A549 (cell line): ENCODE data around the gene TMEM135. TPM values are rescaled to one million over a fixed set of nuclear protein-coding genes. Genes with fewer than 3 reads are reported as not detected.

Experiments used
- ATAC-seq, 2 experiments: fragments of 200-7000 bp in 1 of 2; fragments of >200 bp in 1 of 2; cut with Nextera tagmentation in 1 of 2; cut with Tn5 transposase in 1 of 2; 3 replicates each; pipeline versions ENCODE4 v1.8.0 to v1.9.1; 2018 to 2020; ENCODE audit warnings: mild to moderate bottlenecking in 1 of 2, moderate library complexity in 1 of 2
- CTCF ChIA-PET: fragments of 300-600 bp; sonication (Branson Sonifier 250); formaldehyde crosslinking; extraction: SDS; loops from one replicate; lab custom pipeline; 2021; ENCODE audit warnings: antibody characterized with exemption, inconsistent platforms; lab: Yijun Ruan, JAX
- POLR2A ChIA-PET: fragments of 350-600 bp; formaldehyde crosslinking; extraction: SDS; loops from one replicate; lab custom pipeline; 2021; ENCODE audit warnings: antibody characterized with exemption, inconsistent platforms; lab: Yijun Ruan, JAX
- DNase-seq, 2 experiments: peaks; one replicate each; pipeline versions ENCODE4 v3.0.0 to v3.0.0-alpha.2; 2011 to 2016; ENCODE audit warnings: low read depth in 1 of 2, low spot score in 1 of 2
- FAIRE-seq: peaks from 2 replicates; lab custom pipeline; 2011; peaks lifted over from hg19 to GRCh38; lab: Jason Lieb, UNC
- H3K27ac ChIP-seq, 2 experiments: fragments of >200 bp; sonication (Bioruptor Twin); formaldehyde crosslinking; 3 replicates each; pipeline ENCODE4 v1.5.1; 2016 to 2017
- H3K4me1 ChIP-seq: fragments of >200 bp; sonication (Bioruptor Twin); formaldehyde crosslinking; 3 replicates; pipeline ENCODE4 v1.6.1; 2016
- H3K4me2 ChIP-seq: fragments of >200 bp; sonication (Bioruptor Twin); formaldehyde crosslinking; 3 replicates; pipeline ENCODE4 v1.6.1; 2016
- H3K4me3 ChIP-seq: fragments of >200 bp; sonication (Bioruptor Twin); formaldehyde crosslinking; 3 replicates; pipeline ENCODE4 v1.5.1; 2016
- H3K9me3 ChIP-seq: fragments of >200 bp; sonication (Bioruptor Twin); formaldehyde crosslinking; 3 replicates; pipeline ENCODE4 v1.6.1; 2016
- CBX2 ChIP-seq: fragments of 200-600 bp; sonication (generic); IDR thresholded peaks from 2 replicates; pipeline ENCODE4 v1.6.1; 2016; ENCODE audit warnings: low read depth, mild to moderate bottlenecking, borderline replicate concordance
- CHD2 ChIP-seq: fragments of 150-350 bp; IDR thresholded peaks from 2 replicates; pipeline ENCODE4 v1.6.1; 2014; ENCODE audit warnings: low read length; ENCODE audit not compliant: partially characterized antibody
- FOSL2 ChIP-seq, 2 experiments: fragments of 450-650 bp in 1 of 2; fragments of >200 bp in 1 of 2; sonication (Bioruptor Twin) in 1 of 2; formaldehyde crosslinking; IDR thresholded peaks; 2 replicates each; pipeline versions ENCODE4 v1.5.0 to v1.6.1; 2016 to 2020; ENCODE audit warnings: mild to moderate bottlenecking in 1 of 2, moderate library complexity in 1 of 2
- GATA3 ChIP-seq: IDR thresholded peaks from 2 replicates; pipeline ENCODE4 v1.6.1; 2012; ENCODE audit warnings: borderline replicate concordance
- HDAC2 ChIP-seq: fragments of 200-600 bp; sonication (generic); IDR thresholded peaks from 2 replicates; pipeline ENCODE4 v1.6.1; 2016
- HEYL ChIP-seq: fragments of 250-450 bp; sonication (Bioruptor Pico); IDR thresholded peaks from 2 replicates; pipeline ENCODE4 v1.8.0; 2021; ENCODE audit warnings: mild to moderate bottlenecking, moderate library complexity
- HOXB13 ChIP-seq: fragments of 250-450 bp; sonication (Bioruptor Pico); IDR thresholded peaks from 2 replicates; pipeline ENCODE4 v1.5.0; 2020; ENCODE audit warnings: low read depth, mild to moderate bottlenecking, moderate library complexity
- HOXB5 ChIP-seq: fragments of 250-450 bp; sonication (Bioruptor Pico); IDR thresholded peaks from 2 replicates; pipeline ENCODE4 v1.5.0; 2020; ENCODE audit warnings: mild to moderate bottlenecking, moderate library complexity
- JUN ChIP-seq, 2 experiments: fragments of >200 bp; sonication (Bioruptor Twin); formaldehyde crosslinking; IDR thresholded peaks; 2 replicates in 1 of 2; 3 replicates in 1 of 2; pipeline ENCODE4 v1.6.1; 2016 to 2017
- JUNB ChIP-seq: fragments of >200 bp; sonication (Bioruptor Twin); formaldehyde crosslinking; IDR thresholded peaks from 2 replicates; pipeline ENCODE4 v1.6.1; 2016
- KDM1A ChIP-seq: fragments of 200-600 bp; sonication (generic); IDR thresholded peaks from 2 replicates; pipeline ENCODE4 v1.6.1; 2016; ENCODE audit warnings: low read depth, mild to moderate bottlenecking
- MAFK ChIP-seq: fragments of 450-650 bp; IDR thresholded peaks from 2 replicates; pipeline ENCODE4 v1.6.1; 2014; ENCODE audit not compliant: partially characterized antibody
- MYC ChIP-seq: IDR thresholded peaks from 2 replicates; pipeline ENCODE4 v1.6.1; 2012; ENCODE audit warnings: mild to moderate bottlenecking, inconsistent platforms, low read length, improper control_type of control experiment, borderline replicate concordance
- NFE2L2 ChIP-seq: fragments of 150-350 bp; conservative IDR thresholded peaks from 2 replicates; pipeline ENCODE4 v1.6.1; 2014; ENCODE audit warnings: low read length
- NR3C1 ChIP-seq: fragments of >200 bp; sonication (Bioruptor Twin); formaldehyde crosslinking; IDR thresholded peaks from 3 replicates; pipeline ENCODE4 v1.6.1; 2017
- POLR2A ChIP-seq: IDR thresholded peaks from 2 replicates; pipeline ENCODE4 v1.6.1; 2012; ENCODE audit warnings: mild to moderate bottlenecking, low read length
- POLR2AphosphoS2 ChIP-seq: conservative IDR thresholded peaks from 2 replicates; pipeline ENCODE4 v1.6.1; 2012; ENCODE audit warnings: low read length, improper control_type of control experiment, inconsistent platforms
- RAD21 ChIP-seq, 2 experiments: fragments of >200 bp in 1 of 2; sonication (Bioruptor Twin) in 1 of 2; formaldehyde crosslinking in 1 of 2; IDR thresholded peaks in 1 of 2; conservative IDR thresholded peaks in 1 of 2; 2 replicates in 1 of 2; 3 replicates in 1 of 2; pipeline ENCODE4 v1.6.1; 2012 to 2018; ENCODE audit warnings: inconsistent platforms in 1 of 2
- RCOR1 ChIP-seq: fragments of 150-350 bp; IDR thresholded peaks from 2 replicates; pipeline ENCODE4 v1.6.1; 2014; ENCODE audit warnings: antibody characterized with exemption, low read length, low read depth
- RFX5 ChIP-seq: fragments of 450-650 bp; IDR thresholded peaks from 2 replicates; pipeline ENCODE4 v1.7.1; 2014; ENCODE audit warnings: antibody characterized with exemption, mild to moderate bottlenecking, moderate library complexity
- SMC3 ChIP-seq: fragments of >200 bp; sonication (Bioruptor Twin); formaldehyde crosslinking; IDR thresholded peaks from 3 replicates; pipeline ENCODE4 v1.6.1; 2018; ENCODE audit warnings: inconsistent platforms
- SREBF2 ChIP-seq: fragments of 450-650 bp; IDR thresholded peaks from 2 replicates; pipeline ENCODE4 v1.6.1; 2014; ENCODE audit warnings: mild to moderate bottlenecking, moderate library complexity
- TFCP2L1 ChIP-seq: fragments of 250-450 bp; sonication (Bioruptor Pico); IDR thresholded peaks from 2 replicates; pipeline ENCODE4 v1.5.0; 2021; ENCODE audit warnings: mild to moderate bottlenecking
- TP53 ChIP-seq: fragments of 250-450 bp; sonication (Bioruptor Pico); IDR thresholded peaks from 2 replicates; pipeline ENCODE4 v1.5.0; 2021; ENCODE audit warnings: mild to moderate bottlenecking, moderate library complexity
- ZFP36 ChIP-seq: fragments of 450-650 bp; IDR thresholded peaks from 2 replicates; pipeline ENCODE4 v1.6.1; 2014; ENCODE audit warnings: borderline replicate concordance; ENCODE audit not compliant: partially characterized antibody
- ZSCAN20 ChIP-seq: fragments of 250-450 bp; sonication (Bioruptor Pico); IDR thresholded peaks from 2 replicates; pipeline ENCODE4 v1.8.0; 2022; ENCODE audit warnings: mild to moderate bottlenecking, moderate library complexity
- WGBS: methylation state at CpG from one replicate; pipeline ENCODE4 v1.1.6; 2017; ENCODE audit errors: missing lambda C conversion rate; 5-methylcytosine and 5-hydroxymethylcytosine counted together
- polyA plus RNA-seq, 4 experiments: library from polyadenylated mRNA; depleted of rRNA in 3 of 4; stranded (reverse); fragments of >200 nt; fragmentation: RNase III in 1 of 4; extraction: RNeasy Plus Mini Kit Qiagen cat#74134 plus additional on column Dnase treatment in 1 of 4; gene quantifications; 2 replicates in 3 of 4; 3 replicates in 1 of 4; pipeline ENCODE4 v1.2.3, GENCODE V29; 2011 to 2017
- TF ChIP-seq, protein P1 (sequence below): IDR thresholded peaks from 2 replicates; pipeline ENCODE4 v1.6.1; 2012
- TF ChIP-seq, protein P2 (sequence below): IDR thresholded peaks from 2 replicates; pipeline ENCODE4 v1.6.1; 2012; ENCODE audit warnings: low read depth, borderline replicate concordance
- TF ChIP-seq, protein P3 (sequence below): fragments of >200 bp; sonication (Bioruptor Twin); formaldehyde crosslinking; IDR thresholded peaks from 2 replicates; pipeline ENCODE4 v1.6.1; 2016
- TF ChIP-seq, protein P4 (sequence below): fragments of 250-450 bp; sonication (Bioruptor Pico); IDR thresholded peaks from 2 replicates; pipeline ENCODE4 v1.5.0; 2021; ENCODE audit warnings: mild to moderate bottlenecking, moderate library complexity, borderline replicate concordance
- TF ChIP-seq, protein P5 (sequence below): fragments of >200 bp; sonication (Bioruptor Twin); formaldehyde crosslinking; IDR thresholded peaks from 3 replicates; pipeline ENCODE4 v1.6.1; 2016

TMEM135 gene
- polyA plus RNA-seq, 2 of the 4 experiments (the other 2 are of a cell fraction): 18.4 to 18.5 TPM

DNA sequence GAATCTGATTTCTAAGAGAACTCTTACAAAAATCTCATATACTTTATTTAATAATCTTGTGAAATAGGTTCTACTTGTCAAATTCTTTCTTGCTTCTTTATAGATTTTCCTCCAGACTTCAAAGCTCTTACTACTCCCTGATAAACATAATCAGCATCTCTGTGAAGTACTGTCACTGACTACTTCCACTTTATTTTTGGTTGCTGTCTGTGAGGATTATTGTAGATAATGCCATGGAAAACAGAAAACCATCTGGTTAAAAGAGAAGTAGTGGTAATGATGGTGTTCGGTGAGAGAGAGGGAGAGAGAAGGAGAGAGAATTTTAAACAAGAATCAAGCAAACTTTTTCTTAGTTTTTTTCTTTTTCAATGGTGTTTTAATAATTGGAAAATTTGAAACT, 152.3 kb downstream of the TMEM135 start (continued):
- TF ChIP-seq HDAC2 (no peak), HOXB5 (CRISPR knock-in tag) (no peak), RAD21 (conservative IDR thresholded peaks at IDR 0.05 in 1 of 2, IDR thresholded peaks at IDR 0.05 in 1 of 2) (no peak), RFX5 (no peak), SREBF2 (no peak), TFCP2L1 (no peak), ZFP36 (no peak), SMC3 (no peak), FOSL2 (IDR thresholded peaks at IDR 0.05) (no peak), FOSL2 (CRISPR knock-in tag; IDR thresholded peaks at IDR 0.05) (no peak), ZSCAN20 (CRISPR knock-in tag) (no peak), RCOR1 (no peak), TP53 (CRISPR knock-in tag) (no peak)
- TF ChIP-seq, protein P1, sequence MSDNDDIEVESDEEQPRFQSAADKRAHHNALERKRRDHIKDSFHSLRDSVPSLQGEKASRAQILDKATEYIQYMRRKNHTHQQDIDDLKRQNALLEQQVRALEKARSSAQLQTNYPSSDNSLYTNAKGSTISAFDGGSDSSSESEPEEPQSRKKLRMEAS: no peak
- TF ChIP-seq, protein P2, sequence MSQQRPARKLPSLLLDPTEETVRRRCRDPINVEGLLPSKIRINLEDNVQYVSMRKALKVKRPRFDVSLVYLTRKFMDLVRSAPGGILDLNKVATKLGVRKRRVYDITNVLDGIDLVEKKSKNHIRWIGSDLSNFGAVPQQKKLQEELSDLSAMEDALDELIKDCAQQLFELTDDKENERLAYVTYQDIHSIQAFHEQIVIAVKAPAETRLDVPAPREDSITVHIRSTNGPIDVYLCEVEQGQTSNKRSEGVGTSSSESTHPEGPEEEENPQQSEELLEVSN: no peak

DNA sequence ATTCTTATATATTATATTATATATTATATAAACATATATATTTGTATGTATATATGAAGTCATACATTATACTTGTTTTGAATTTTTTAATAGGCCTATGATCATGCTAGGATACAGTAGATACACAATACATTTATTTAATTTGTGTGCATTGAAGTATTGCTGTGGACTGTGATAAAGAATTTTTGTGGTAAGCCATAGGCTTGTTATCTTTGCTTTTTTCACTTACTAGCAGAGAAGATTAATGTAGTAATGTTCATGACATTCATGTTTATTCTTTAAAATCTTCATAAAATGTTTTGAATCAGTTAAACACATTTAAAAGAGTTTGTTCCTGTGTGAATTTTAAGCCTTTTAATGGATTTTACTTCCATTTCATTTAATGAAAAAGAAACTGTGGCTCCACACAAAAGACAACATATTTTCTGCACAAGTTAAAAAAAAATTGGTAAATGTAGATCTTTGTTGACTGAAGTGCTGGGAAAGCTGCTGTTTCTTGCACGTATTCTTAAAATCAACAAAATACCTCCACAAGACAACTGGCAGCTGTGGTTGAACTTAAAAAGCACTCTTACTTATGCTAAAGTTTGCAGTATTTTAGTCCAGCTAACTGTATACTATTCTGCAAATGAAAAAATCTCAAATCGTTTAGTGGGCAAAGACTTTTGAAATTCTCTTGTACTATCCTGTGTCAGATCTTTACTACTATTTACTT, 156.2 kb downstream of the TMEM135 start:
- WGBS: 78% methylated on average over 2 of the region's 2 CpGs
- H3K4me1 ChIP-seq: no peaks in the 10 kb centered on the region
- POLR2A ChIA-PET: no interaction called here
- no peaks in the 10 kb centered on the region for H3K9me3 ChIP-seq
- H3K4me3 ChIP-seq: no peak overlapping the region
- DNase-seq (no peak), ATAC-seq (no peak), FAIRE-seq (no peak)
- H3K27ac ChIP-seq: no peak overlapping the region
- TF ChIP-seq TP53 (CRISPR knock-in tag): no peak
- TF ChIP-seq JUN (IDR thresholded peaks at IDR 0.05): no peak
- TF ChIP-seq HOXB13 (CRISPR knock-in tag): no peak
- no peak for TF ChIP-seq KDM1A
- TF ChIP-seq NR3C1: no peak
- no peak overlapping the region for H3K4me2 ChIP-seq
- CTCF ChIA-PET: no interaction called here

DNA sequence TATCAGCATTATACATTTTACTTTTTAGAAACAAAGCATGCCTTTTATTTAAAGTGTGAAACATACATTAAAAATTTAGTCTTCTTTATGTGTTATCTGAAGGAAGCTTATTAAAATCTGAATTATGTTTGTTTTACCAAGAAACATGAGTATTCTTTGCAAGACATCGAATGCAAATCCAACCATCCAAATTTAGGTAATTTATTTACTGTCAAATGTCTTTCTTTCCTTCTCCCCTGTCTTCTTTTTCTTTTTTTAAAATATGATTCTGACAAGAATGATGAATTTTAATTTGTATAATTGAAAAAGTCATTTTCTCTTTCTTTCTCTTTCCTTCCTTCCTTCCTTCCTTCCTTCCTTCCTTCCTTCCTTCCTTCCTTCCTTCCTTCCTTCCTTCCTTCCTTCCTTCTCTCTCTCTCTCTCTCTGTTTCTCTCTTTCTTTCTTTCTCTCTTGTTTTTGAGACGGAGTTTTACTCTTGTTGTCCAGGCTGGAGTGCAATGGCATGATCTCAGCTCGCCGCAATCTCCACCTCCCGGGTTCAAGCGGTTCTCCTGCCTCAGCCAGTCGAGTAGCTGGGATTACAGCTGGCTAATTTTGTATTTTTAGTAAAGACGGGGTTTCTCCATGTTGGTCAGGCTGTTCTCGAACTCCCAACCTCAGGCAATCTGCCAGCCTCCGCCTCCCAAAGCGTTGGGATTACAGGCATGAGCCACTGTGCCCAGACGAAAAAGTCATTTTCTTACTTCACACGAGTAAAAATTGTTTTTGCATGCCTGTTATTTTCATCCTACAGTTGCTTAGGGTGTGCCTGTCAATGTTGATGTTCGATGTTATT, 157.5 kb downstream of the TMEM135 start:
- ATAC-seq: no peak
- no peak for FAIRE-seq
- TF ChIP-seq HEYL (no peak), HOXB13 (CRISPR knock-in tag) (no peak), POLR2AphosphoS2 (no peak), MAFK (no peak), ZSCAN20 (CRISPR knock-in tag) (no peak), CHD2 (no peak), POLR2A (no peak), MYC (no peak), JUNB (no peak), ZFP36 (no peak), TFCP2L1 (no peak), GATA3 (no peak), CBX2 (no peak), NFE2L2 (no peak)
- TF ChIP-seq, protein P3, sequence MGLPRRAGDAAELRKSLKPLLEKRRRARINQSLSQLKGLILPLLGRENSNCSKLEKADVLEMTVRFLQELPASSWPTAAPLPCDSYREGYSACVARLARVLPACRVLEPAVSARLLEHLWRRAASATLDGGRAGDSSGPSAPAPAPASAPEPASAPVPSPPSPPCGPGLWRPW: no peak
- TF ChIP-seq, protein P4, sequence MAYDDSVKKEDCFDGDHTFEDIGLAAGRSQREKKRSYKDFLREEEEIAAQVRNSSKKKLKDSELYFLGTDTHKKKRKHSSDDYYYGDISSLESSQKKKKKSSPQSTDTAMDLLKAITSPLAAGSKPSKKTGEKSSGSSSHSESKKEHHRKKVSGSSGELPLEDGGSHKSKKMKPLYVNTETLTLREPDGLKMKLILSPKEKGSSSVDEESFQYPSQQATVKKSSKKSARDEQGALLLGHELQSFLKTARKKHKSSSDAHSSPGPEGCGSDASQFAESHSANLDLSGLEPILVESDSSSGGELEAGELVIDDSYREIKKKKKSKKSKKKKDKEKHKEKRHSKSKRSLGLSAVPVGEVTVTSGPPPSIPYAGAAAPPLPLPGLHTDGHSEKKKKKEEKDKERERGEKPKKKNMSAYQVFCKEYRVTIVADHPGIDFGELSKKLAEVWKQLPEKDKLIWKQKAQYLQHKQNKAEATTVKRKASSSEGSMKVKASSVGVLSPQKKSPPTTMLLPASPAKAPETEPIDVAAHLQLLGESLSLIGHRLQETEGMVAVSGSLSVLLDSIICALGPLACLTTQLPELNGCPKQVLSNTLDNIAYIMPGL (CRISPR knock-in tag): no peak
- TF ChIP-seq, protein P2: no peak
- TF ChIP-seq, protein P5, sequence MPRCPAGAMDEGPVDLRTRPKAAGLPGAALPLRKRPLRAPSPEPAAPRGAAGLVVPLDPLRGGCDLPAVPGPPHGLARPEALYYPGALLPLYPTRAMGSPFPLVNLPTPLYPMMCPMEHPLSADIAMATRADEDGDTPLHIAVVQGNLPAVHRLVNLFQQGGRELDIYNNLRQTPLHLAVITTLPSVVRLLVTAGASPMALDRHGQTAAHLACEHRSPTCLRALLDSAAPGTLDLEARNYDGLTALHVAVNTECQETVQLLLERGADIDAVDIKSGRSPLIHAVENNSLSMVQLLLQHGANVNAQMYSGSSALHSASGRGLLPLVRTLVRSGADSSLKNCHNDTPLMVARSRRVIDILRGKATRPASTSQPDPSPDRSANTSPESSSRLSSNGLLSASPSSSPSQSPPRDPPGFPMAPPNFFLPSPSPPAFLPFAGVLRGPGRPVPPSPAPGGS: no peak
- no peaks in the 10 kb centered on the region for H3K4me1 ChIP-seq
- no peaks in the 10 kb centered on the region for H3K9me3 ChIP-seq
- DNase-seq: no peak
- 89% methylated on average over 14 of the region's 14 CpGs for WGBS
- H3K4me2 ChIP-seq: no peak overlapping the region
- POLR2A ChIA-PET: no interaction called here
- no peak overlapping the region for H3K27ac ChIP-seq
- CTCF ChIA-PET: interaction anchor here (0.7 kb wide), 1 partner anchor 60 kb away, joined by 3 read pairs; no protein-coding TSS in a partner anchor
- no peak overlapping the region for H3K4me3 ChIP-seq
